Karpas-422 (cell line): Measurements from ENCODE around the gene ALPP. TPM values are rescaled to one million over a fixed set of nuclear protein-coding genes. Genes with fewer than 3 reads are reported as not detected.
"Not testable (repeated sequence)": the region's sequence is repeated elsewhere in the genome, so short reads cannot be mapped to it uniquely, and the experiment has no call there.

Experiments
- DNase-seq: peaks from one replicate; pipeline ENCODE4 v3.0.0-alpha.2; 2015
- H2AFZ ChIP-seq: fragments of 200-600 bp; sonication (generic); 2 replicates; pipeline ENCODE4 v1.6.1; 2014; ENCODE audit warnings: antibody characterized with exemption, low read length, mixed read lengths
- H3K27ac ChIP-seq: fragments of 200-600 bp; sonication (generic); 2 replicates; pipeline ENCODE4 v1.5.1; 2014; ENCODE audit warnings: mild to moderate bottlenecking, low read length, moderate library complexity
- H3K27me3 ChIP-seq: fragments of 200-600 bp; sonication (generic); 2 replicates; pipeline ENCODE4 v1.6.1; 2014; ENCODE audit warnings: low read length, mixed read lengths
- H3K36me3 ChIP-seq: fragments of 200-600 bp; sonication (generic); 2 replicates; pipeline ENCODE4 v1.6.1; 2014; ENCODE audit warnings: low read length, mixed read lengths; ENCODE audit not compliant: insufficient read depth
- H3K4me1 ChIP-seq: fragments of 200-600 bp; sonication (generic); 2 replicates; pipeline ENCODE4 v1.6.1; 2014; ENCODE audit warnings: mild to moderate bottlenecking, low read length, mixed read lengths
- H3K4me2 ChIP-seq: fragments of 200-600 bp; sonication (generic); 2 replicates; pipeline ENCODE4 v1.6.1; 2014; ENCODE audit warnings: low read length, low read depth, mild to moderate bottlenecking; ENCODE audit not compliant: poor library complexity, severe bottlenecking
- H3K4me3 ChIP-seq: fragments of 200-600 bp; sonication (generic); 2 replicates; pipeline ENCODE4 v1.5.1; 2014; ENCODE audit warnings: mild to moderate bottlenecking, antibody characterized with exemption, low read length, mixed read lengths
- H3K79me2 ChIP-seq: fragments of 200-600 bp; sonication (generic); 2 replicates; pipeline ENCODE4 v1.6.1; 2014; ENCODE audit warnings: mild to moderate bottlenecking, low read length, mixed read lengths
- H3K9ac ChIP-seq: fragments of 200-600 bp; sonication (generic); 2 replicates; pipeline ENCODE4 v1.6.0; 2014; ENCODE audit warnings: low read length
- H3K9me2 ChIP-seq: fragments of 200-600 bp; sonication (generic), shearing (Covaris generic); replicated peaks from 2 replicates; pipeline ENCODE4 v1.6.0; 2014; ENCODE audit warnings: mild to moderate bottlenecking, low read length, moderate library complexity; ENCODE audit not compliant: insufficient read depth
- H3K9me3 ChIP-seq: fragments of 300-700, 200-600 bp; sonication (generic); 2 replicates; pipeline ENCODE4 v1.6.1; 2014; ENCODE audit warnings: low read length, mixed read lengths
- H4K20me1 ChIP-seq: fragments of 200-600 bp; sonication (generic); 2 replicates; pipeline ENCODE4 v1.6.1; 2014; ENCODE audit warnings: mild to moderate bottlenecking, antibody characterized with exemption, low read length, low read depth; ENCODE audit not compliant: insufficient read depth
- total RNA-seq: library from RNA; depleted of rRNA; stranded (reverse); fragments of >200 nt; shearing (Covaris generic); gene quantifications from 2 replicates; pipeline ENCODE4 v1.2.3, GENCODE V29; 2014; ENCODE audit warnings: low replicate concordance

ALPP gene
- total RNA-seq, 1 experiment from 2014 or later: not detected

DNA sequence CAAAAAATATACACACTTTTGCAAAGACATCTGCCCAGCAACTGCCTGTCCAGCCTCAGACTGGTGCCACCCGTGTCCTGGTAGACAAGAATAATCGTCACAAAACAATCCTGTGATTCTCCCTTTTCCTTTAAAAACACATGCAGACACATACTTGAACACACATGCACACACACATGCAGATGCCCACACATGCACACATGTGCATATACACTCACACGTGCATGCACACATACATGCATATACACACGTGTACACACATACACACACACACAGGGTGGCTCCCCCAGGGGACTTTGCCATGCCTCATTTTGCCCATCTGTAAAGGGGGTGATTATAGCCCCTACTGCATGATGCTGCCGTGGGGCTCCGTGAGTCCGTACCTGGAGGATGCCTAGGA is 24.9 kb upstream of the ALPP start:
- H2AFZ ChIP-seq: no peak overlapping the region
- no peak overlapping the region for H3K4me2 ChIP-seq
- H4K20me1 ChIP-seq: no peaks in the 10 kb centered on the region
- H3K4me1 ChIP-seq: no peaks in the 10 kb centered on the region
- DNase-seq: no peak
- H3K27me3 ChIP-seq: no peaks in the 10 kb centered on the region
- H3K9ac ChIP-seq: no peak overlapping the region
- no peaks in the 10 kb centered on the region for H3K36me3 ChIP-seq
- H3K9me2 ChIP-seq: no peaks in the 10 kb centered on the region
- no peaks in the 10 kb centered on the region for H3K79me2 ChIP-seq
- H3K9me3 ChIP-seq: no peaks in the 10 kb centered on the region
- no peak overlapping the region for H3K27ac ChIP-seq
- no peak overlapping the region for H3K4me3 ChIP-seq

DNA sequence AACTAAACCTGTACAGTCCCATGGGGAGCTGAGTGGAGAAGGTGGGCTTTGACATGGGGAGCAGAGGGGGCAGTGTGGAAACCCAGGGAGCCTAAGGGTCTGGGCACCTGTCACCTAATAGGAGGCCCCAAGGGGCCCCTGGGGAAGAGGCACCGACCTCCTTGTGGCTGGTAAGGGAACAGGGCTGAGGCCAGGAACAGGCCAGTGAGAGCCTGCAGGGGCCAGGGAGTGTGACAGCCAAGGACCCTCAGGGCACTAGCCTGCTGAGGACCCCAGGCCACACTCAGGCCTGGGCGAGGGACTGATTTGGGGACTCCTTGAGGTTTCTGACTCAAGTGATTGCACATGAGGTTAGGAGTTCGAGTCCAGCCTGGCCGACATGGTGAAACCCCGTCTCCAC is 24.5 kb upstream of the ALPP start:
- no peak overlapping the region for H3K4me2 ChIP-seq
- H3K9me3 ChIP-seq: no peaks in the 10 kb centered on the region
- H3K4me3 ChIP-seq: no peak overlapping the region
- H3K27ac ChIP-seq: no peak overlapping the region
- no peaks in the 10 kb centered on the region for H3K27me3 ChIP-seq
- no peak overlapping the region for H2AFZ ChIP-seq
- no peaks in the 10 kb centered on the region for H3K36me3 ChIP-seq
- H4K20me1 ChIP-seq: no peaks in the 10 kb centered on the region
- no peak overlapping the region for H3K9ac ChIP-seq
- H3K4me1 ChIP-seq: no peaks in the 10 kb centered on the region
- DNase-seq: no peak
- no peaks in the 10 kb centered on the region for H3K79me2 ChIP-seq
- H3K9me2 ChIP-seq: no peaks in the 10 kb centered on the region

DNA sequence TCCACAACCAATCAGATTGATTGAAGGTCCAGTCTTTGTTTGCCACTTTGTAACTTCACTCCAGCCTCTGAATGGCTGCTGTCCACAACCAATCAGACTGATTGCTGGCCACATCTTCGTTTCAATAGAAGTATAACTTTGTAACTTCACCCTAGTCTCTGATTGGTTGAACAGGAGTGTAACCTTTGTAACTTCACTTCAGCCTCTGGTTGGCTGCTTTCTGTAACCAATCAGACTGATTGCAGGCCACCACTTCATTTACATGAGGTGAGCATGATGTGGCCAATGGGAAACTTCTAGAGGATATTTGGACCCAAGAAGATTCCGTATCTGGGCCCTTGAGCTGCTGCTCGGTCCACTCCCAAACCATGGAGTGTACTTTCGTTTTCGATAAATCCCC is 16.9 kb upstream of the ALPP start:
- H3K9me2 ChIP-seq: no peaks in the 10 kb centered on the region
- H3K4me2 ChIP-seq: no peak overlapping the region
- no peak for DNase-seq
- H3K27me3 ChIP-seq: no peaks in the 10 kb centered on the region
- H3K9ac ChIP-seq: no peak overlapping the region
- H3K79me2 ChIP-seq: no peaks in the 10 kb centered on the region
- no peak overlapping the region for H3K27ac ChIP-seq
- H3K36me3 ChIP-seq: no peaks in the 10 kb centered on the region
- H2AFZ ChIP-seq: no peak overlapping the region
- H3K4me1 ChIP-seq: peaks cover 7% of the 10 kb centered on the region
- H3K9me3 ChIP-seq: no peaks in the 10 kb centered on the region
- no peak overlapping the region for H3K4me3 ChIP-seq
- H4K20me1 ChIP-seq: no peaks in the 10 kb centered on the region

DNA sequence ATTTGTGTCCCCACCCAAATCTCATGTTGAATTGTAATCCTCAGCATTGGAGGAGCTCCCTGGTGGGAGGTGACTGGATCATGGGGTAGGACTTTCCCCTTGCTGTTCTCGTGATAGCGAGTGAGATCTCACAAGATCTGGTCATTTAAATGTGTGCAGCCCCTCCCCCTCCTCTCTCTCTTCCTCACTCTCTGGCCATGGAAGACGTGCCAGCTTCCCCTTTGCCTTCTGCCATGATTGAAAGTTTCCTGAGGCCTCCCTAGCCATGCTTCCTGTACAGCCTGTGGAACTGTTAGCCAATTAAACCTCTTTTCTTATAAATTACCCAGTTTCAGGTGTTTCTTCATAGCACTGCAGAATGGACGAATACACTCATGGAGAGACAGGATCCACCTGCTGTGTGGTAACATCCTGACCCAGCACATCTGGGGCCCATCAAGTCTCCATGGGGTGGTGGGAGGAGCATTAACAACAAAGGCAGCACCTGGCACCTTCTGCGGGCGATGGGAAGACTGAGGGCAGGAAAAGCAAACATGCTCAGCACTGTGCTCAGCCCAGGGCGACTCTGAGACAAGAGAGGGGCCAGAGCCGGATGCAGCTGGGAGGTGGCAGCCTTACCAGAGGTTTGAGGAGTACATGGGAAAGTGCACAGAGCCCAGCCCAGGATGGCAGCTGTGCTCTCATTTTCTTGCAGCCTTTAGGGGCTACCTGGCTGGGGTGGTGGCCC is 16.2 kb upstream of the ALPP start:
- no peaks in the 10 kb centered on the region for H3K9me2 ChIP-seq
- H3K27ac ChIP-seq: no peak overlapping the region
- H3K9me3 ChIP-seq: no peaks in the 10 kb centered on the region
- H3K9ac ChIP-seq: no peak overlapping the region
- peaks cover 7% of the 10 kb centered on the region for H3K4me1 ChIP-seq
- H3K36me3 ChIP-seq: no peaks in the 10 kb centered on the region
- no peaks in the 10 kb centered on the region for H4K20me1 ChIP-seq
- H3K4me2 ChIP-seq: no peak overlapping the region
- no peak overlapping the region for H2AFZ ChIP-seq
- no peaks in the 10 kb centered on the region for H3K27me3 ChIP-seq
- no peaks in the 10 kb centered on the region for H3K79me2 ChIP-seq
- no peak for DNase-seq
- H3K4me3 ChIP-seq: no peak overlapping the region

DNA sequence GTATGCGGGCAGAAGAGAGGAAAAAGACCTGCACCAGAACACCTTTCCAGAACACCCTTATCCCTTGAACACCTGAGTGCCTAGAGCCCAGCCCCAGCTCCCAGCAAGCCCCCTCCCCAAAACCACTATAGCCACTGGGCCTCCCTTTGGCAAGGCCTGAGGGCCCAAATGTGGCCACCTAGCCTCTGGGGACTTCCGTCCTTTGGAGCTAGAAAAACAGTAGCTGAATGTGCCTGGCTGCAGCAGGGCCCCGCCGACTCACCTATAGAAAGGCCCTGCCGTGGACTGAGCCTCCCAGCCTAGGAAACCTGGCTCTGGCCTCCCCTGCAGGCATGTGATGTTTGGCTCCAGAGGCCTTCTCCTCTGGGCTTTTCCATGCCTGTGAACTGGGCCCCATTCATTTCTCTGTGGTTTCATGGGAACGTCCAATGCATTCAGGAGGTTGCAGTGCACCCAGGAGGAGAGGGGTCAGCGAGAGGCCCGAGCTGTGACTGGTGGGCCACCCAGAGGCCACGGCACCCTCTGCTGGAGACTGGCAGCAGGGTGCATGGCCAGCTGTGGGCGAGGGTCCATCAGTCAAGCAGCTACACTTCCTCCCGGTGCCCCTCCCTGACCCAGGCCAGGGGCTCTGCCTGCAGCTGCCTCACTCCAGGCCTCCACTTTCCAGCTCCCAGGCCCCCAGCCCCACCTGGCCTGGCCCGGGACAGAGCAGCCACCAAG is 15.3 kb upstream of the ALPP start:
- peak overlapping the region; percentile 41 for H3K9ac ChIP-seq
- H3K36me3 ChIP-seq, DNase-seq, H3K4me1 ChIP-seq, H3K27ac ChIP-seq, H3K9me3 ChIP-seq, H3K27me3 ChIP-seq, H3K9me2 ChIP-seq, H3K79me2 ChIP-seq, H4K20me1 ChIP-seq: not testable (repeated sequence)
- peak overlapping the region; percentile 58 for H3K4me3 ChIP-seq
- peak overlapping the region; percentile 67 for H3K4me2 ChIP-seq
- peak overlapping the region; percentile 99; the same call in 1 of the 2 replicates for H2AFZ ChIP-seq

DNA sequence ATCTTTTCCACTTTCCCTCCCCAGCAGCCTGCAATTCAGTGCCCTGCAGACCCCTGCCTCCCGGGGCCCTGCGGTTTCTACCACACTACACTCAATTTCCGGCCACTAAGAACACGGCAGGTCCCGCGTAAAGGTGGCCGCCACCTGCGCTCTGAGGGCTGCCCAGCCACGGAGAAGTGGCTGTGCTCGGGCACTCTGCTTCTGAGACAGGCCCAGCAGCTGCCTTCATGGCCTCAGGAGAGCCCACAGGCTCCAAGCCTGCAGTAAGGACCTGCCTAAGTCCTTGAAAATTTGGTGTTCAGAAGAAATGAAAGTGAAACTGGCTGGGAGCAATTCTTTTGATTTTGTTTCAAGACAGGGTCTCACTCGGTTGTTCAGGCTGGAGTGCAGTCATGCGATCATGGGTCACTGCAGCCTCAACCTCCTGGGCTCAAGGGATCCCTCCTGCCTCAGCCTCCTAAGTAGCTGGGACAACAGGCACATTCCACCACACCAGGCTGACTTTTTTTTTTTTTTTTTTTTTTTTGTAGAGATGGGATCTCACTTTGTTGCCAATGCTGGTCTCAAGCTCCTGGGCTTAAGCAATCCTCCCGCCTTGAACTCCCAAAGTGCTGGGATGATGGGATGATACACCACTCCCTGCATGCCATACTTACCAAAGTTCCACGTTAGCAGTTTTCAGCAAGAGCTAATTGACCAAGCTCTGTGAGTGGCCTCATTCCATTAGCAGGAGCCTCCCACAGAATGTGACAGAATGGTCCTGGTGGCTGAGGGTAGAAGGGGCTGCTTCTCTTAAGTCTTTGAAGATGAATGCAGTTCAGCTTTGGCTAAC is 14.6 kb upstream of the ALPP start:
- peak overlapping the region; percentile 58 for H3K4me3 ChIP-seq
- peak overlapping the region; percentile 67 for H3K4me2 ChIP-seq
- H3K4me1 ChIP-seq: peaks cover 7% of the 10 kb centered on the region
- no peaks in the 10 kb centered on the region for H3K9me3 ChIP-seq
- H2AFZ ChIP-seq: peak overlapping the region; percentile 99
- H3K27ac ChIP-seq: no peak overlapping the region
- no peaks in the 10 kb centered on the region for H3K27me3 ChIP-seq
- H3K9ac ChIP-seq: peak overlapping the region; percentile 41
- no peaks in the 10 kb centered on the region for H3K36me3 ChIP-seq
- no peaks in the 10 kb centered on the region for H3K79me2 ChIP-seq
- DNase-seq: peak; percentile 44
- H4K20me1 ChIP-seq: no peaks in the 10 kb centered on the region
- H3K9me2 ChIP-seq: no peaks in the 10 kb centered on the region

DNA sequence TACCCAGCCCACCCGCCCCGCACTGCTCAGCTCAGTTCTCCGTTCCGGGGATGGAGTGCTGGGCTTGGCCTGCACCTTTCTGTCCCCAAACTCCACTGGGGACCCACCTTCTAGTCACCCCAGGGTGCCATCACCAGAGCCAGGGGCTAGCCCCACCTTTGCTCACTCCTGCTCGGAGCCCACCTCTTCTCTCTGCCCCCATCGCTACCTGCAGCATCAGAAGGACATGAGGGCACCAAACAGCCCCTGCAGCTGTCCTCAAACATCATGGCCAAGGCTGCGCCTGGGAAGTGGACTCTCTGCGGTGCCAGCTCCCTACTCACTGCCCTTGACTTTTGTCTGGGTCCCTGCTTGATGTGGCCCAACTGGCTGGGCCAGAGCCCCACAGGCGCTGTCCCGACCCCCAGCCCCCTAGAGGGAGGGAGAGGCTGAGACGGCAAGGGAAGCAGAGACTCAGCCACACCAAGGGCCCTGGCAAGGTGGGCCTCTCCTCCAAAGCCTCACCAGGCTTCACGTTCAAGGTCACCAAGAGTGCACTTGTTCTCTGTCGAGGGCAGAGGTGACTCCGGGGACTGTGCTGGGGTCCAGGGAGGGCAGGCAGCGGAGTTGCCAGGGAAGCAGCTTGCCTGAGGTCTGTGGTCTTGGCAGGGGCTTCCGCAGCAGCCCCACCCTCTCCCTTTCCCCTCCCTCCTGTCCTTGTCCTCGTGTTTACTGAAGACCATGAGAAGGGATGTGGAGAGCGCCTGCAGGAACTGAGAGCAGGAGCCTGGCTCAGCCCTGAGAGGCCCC is 13.6 kb upstream of the ALPP start:
- H3K36me3 ChIP-seq, H3K4me3 ChIP-seq, DNase-seq, H3K27ac ChIP-seq, H2AFZ ChIP-seq, H3K4me1 ChIP-seq, H3K9me3 ChIP-seq, H3K27me3 ChIP-seq, H3K9me2 ChIP-seq, H3K79me2 ChIP-seq, H3K9ac ChIP-seq, H4K20me1 ChIP-seq, H3K4me2 ChIP-seq: not testable (repeated sequence)
